ENCODE measurements around the gene C2CD3. TPM values are rescaled to one million over a fixed set of nuclear protein-coding genes. Genes with fewer than 3 reads are reported as not detected.
"Not testable (repeated sequence)": the region's sequence is repeated elsewhere in the genome, so short reads cannot be mapped to it uniquely, and the experiment has no call there.

Gene C2CD3
- polyA plus RNA-seq, 4 donors = 3.8 to 11.0 (median 7.3) TPM

- FAIRE-seq (no peak), DNase-seq (no peak)
- Histone ChIP-seq H3K9me3 (ENCODE audit: control insufficient read depth in 2 of 2, insufficient read depth in 1 of 2, low read depth in 1 of 2, low read length in 1 of 2) (no peaks in the 10 kb centered on the region), H3K4me3 (ENCODE audit: low read depth in 1 of 3, low read length in 3 of 3) (no peak overlapping the region), H3K27ac (ENCODE audit: low read depth in 1 of 3, low read length in 2 of 3) (no peak overlapping the region), H3K27me3 (ENCODE audit: control insufficient read depth in 3 of 3, insufficient read depth in 3 of 3, low read length in 3 of 3) (no peaks in the 10 kb centered on the region), H3K36me3 (ENCODE audit: control insufficient read depth in 3 of 3, insufficient read depth in 2 of 3, low read depth in 1 of 3, low read length in 3 of 3) (peaks cover 3 to 16% (median 6%) of the 10 kb centered on the region in 3 donors), H3K4me1 (ENCODE audit: control insufficient read depth in 3 of 3, insufficient read depth in 2 of 3, low read depth in 1 of 3, low read length in 2 of 3) (no peaks in the 10 kb centered on the region)
- 90 to 94% (median 93%) methylated on average over 4 of the region's 4 CpGs for WGBS, 3 donors
Measured at GRCh38 chr11:74094393-74094792, 76.4 kb downstream of the C2CD3 start.

GRCh38 chr11:74092425-74092824 lies 78.4 kb downstream of the C2CD3 start:
- no peak overlapping the region for H3K27ac ChIP-seq (ENCODE audit: low read depth in 1 of 3, low read length in 2 of 3)
- H3K36me3 ChIP-seq (ENCODE audit: control insufficient read depth in 3 of 3, insufficient read depth in 2 of 3, low read depth in 1 of 3, low read length in 3 of 3) = peaks cover 6 to 15% (median 7%) of the 10 kb centered on the region in 3 donors
- H3K4me3 ChIP-seq (ENCODE audit: low read depth in 1 of 3, low read length in 3 of 3) = no peak overlapping the region
- H3K9me3 ChIP-seq (ENCODE audit: control insufficient read depth in 2 of 2, insufficient read depth in 1 of 2, low read depth in 1 of 2, low read length in 1 of 2) = no peaks in the 10 kb centered on the region
- no peak for FAIRE-seq
- no peaks in the 10 kb centered on the region for H3K4me1 ChIP-seq (ENCODE audit: control insufficient read depth in 3 of 3, insufficient read depth in 2 of 3, low read depth in 1 of 3, low read length in 2 of 3)
- 80 to 85% (median 85%) methylated on average over 6 of the region's 6 CpGs for WGBS, 3 donors
- no peaks in the 10 kb centered on the region for H3K27me3 ChIP-seq (ENCODE audit: control insufficient read depth in 3 of 3, insufficient read depth in 3 of 3, low read length in 3 of 3)
- DNase-seq = no peak

- Histone ChIP-seq H3K27me3 (ENCODE audit: control insufficient read depth in 3 of 3, insufficient read depth in 3 of 3, low read length in 3 of 3) (no peaks in the 10 kb centered on the region), H3K4me1 (ENCODE audit: control insufficient read depth in 3 of 3, insufficient read depth in 2 of 3, low read depth in 1 of 3, low read length in 2 of 3) (no peaks in the 10 kb centered on the region), H3K36me3 (ENCODE audit: control insufficient read depth in 3 of 3, insufficient read depth in 2 of 3, low read depth in 1 of 3, low read length in 3 of 3) (peaks cover 6 to 16% (median 7%) of the 10 kb centered on the region in 3 donors), H3K9me3 (ENCODE audit: control insufficient read depth in 2 of 2, insufficient read depth in 1 of 2, low read depth in 1 of 2, low read length in 1 of 2) (no peaks in the 10 kb centered on the region), H3K27ac (ENCODE audit: low read depth in 1 of 3, low read length in 2 of 3) (no peak overlapping the region), H3K4me3 (ENCODE audit: low read depth in 1 of 3, low read length in 3 of 3) (no peak overlapping the region)
- FAIRE-seq (no peak), DNase-seq (no peak)
- 79 to 86% (median 83%) methylated on average over 1 of the region's 1 CpG for WGBS, 3 donors
Measured at GRCh38 chr11:74091549-74091948, 79.3 kb downstream of the C2CD3 start.

DNA sequence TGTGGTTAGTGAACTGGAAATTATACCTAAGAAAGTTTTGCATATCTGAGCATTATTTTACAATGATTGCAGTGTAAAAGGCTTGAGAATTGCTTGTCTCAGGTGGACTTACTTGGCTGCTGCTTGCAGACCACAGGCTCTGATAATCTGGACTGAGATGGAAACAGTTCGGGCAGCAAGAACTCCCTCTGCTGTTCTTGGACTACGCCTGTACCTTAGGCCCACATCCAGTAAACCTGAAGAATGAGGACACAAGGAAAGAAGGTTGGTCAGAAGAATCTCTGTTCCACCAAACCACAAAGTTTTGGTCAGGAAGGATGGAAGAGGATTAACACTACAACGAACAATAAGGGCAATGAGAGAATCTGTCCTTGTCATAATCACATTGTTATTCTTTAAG lies 80.1 kb downstream of the C2CD3 start:
- DNase-seq = no peak
- H3K9me3 ChIP-seq (ENCODE audit: control insufficient read depth in 2 of 2, insufficient read depth in 1 of 2, low read depth in 1 of 2, low read length in 1 of 2) = no peaks in the 10 kb centered on the region
- no peak overlapping the region for H3K27ac ChIP-seq (ENCODE audit: low read depth in 1 of 3, low read length in 2 of 3)
- FAIRE-seq = no peak
- no peaks in the 10 kb centered on the region for H3K4me1 ChIP-seq (ENCODE audit: control insufficient read depth in 3 of 3, insufficient read depth in 2 of 3, low read depth in 1 of 3, low read length in 2 of 3)
- H3K27me3 ChIP-seq (ENCODE audit: control insufficient read depth in 3 of 3, insufficient read depth in 3 of 3, low read length in 3 of 3) = no peaks in the 10 kb centered on the region
- WGBS, 3 donors = 75 to 84% (median 77%) methylated on average over 3 of the region's 3 CpGs
- peaks cover 6 to 15% (median 7%) of the 10 kb centered on the region in 3 donors for H3K36me3 ChIP-seq (ENCODE audit: control insufficient read depth in 3 of 3, insufficient read depth in 2 of 3, low read depth in 1 of 3, low read length in 3 of 3)
- no peak overlapping the region for H3K4me3 ChIP-seq (ENCODE audit: low read depth in 1 of 3, low read length in 3 of 3)

DNA sequence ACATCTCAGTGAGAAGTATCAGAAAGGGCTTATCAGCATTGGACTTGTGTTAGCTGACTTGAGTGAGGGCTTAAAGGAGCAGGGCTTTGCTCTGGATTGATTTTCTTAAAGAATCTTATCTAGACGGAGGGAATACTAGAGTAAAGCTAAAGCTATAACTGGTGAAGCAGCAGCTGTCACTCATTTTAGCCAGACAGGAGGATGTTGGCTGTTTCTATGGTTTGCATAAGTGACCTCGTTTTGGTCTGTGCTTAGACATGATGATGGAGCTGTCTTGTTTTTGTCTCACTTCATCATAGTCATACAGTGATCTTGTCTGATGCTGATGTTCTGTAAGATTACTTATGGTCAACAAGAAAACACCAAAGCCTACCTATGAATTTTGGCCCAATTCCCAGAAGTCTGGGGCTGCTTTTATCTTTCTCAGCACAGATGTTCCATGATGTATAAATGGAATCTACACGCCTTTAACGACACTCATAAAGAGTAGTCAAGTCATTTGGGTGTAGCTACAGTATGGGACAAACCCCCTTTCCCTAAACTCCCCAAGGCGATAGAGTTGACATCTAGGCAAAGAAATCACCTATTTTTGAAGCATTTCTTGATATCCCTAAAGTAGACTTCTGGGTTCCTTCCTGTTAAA lies 84.4 kb downstream of the C2CD3 start:
- H3K27me3 ChIP-seq (ENCODE audit: control insufficient read depth in 3 of 3, insufficient read depth in 3 of 3, low read length in 3 of 3) = no peaks in the 10 kb centered on the region
- no peak for FAIRE-seq
- WGBS, 3 donors = 71 to 79% (median 76%) methylated on average over 5 of the region's 5 CpGs

DNA sequence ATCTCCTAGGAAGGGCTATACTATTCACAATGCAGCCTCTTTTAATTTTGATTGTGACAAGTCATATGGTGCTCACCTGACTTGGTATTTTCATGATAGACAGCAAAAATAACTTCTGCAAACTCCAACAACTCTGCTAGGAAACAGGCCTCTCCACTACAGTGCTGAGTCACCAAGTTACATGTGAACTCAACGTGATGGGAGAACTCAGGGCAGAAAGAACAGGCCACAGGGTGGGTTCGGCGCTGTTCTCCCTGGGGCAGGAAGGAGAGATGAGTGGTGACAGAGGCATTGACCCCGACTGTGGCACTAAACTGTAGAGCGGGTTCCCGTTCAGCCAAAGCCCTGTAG lies 85.3 kb downstream of the C2CD3 start:
- no peaks in the 10 kb centered on the region for H3K27me3 ChIP-seq (ENCODE audit: control insufficient read depth in 3 of 3, insufficient read depth in 3 of 3, low read length in 3 of 3)
- H3K36me3 ChIP-seq (ENCODE audit: control insufficient read depth in 3 of 3, insufficient read depth in 2 of 3, low read depth in 1 of 3, low read length in 3 of 3) = peaks cover 6 to 21% (median 8%) of the 10 kb centered on the region in 3 donors
- 83 to 92% (median 85%) methylated on average over 6 of the region's 6 CpGs for WGBS, 3 donors
- H3K9me3 ChIP-seq (ENCODE audit: control insufficient read depth in 2 of 2, insufficient read depth in 1 of 2, low read depth in 1 of 2, low read length in 1 of 2) = no peaks in the 10 kb centered on the region
- no peaks in the 10 kb centered on the region for H3K4me1 ChIP-seq (ENCODE audit: control insufficient read depth in 3 of 3, insufficient read depth in 2 of 3, low read depth in 1 of 3, low read length in 2 of 3)
- H3K27ac ChIP-seq (ENCODE audit: low read depth in 1 of 3, low read length in 2 of 3) = no peak overlapping the region
- FAIRE-seq (no peak), DNase-seq (peak in 1 of 2 donors; percentile 5)
- H3K4me3 ChIP-seq (ENCODE audit: low read depth in 1 of 3, low read length in 3 of 3) = no peak overlapping the region

More for the DNA sequence above, 84.4 kb downstream of the C2CD3 start:
- H3K4me1 ChIP-seq (ENCODE audit: control insufficient read depth in 3 of 3, insufficient read depth in 2 of 3, low read depth in 1 of 3, low read length in 2 of 3) = no peaks in the 10 kb centered on the region
- peaks cover 6 to 21% (median 8%) of the 10 kb centered on the region in 3 donors for H3K36me3 ChIP-seq (ENCODE audit: control insufficient read depth in 3 of 3, insufficient read depth in 2 of 3, low read depth in 1 of 3, low read length in 3 of 3)
- no peak overlapping the region for H3K27ac ChIP-seq (ENCODE audit: low read depth in 1 of 3, low read length in 2 of 3)
- H3K4me3 ChIP-seq (ENCODE audit: low read depth in 1 of 3, low read length in 3 of 3) = no peak overlapping the region
- no peak for DNase-seq
- H3K9me3 ChIP-seq (ENCODE audit: control insufficient read depth in 2 of 2, insufficient read depth in 1 of 2, low read depth in 1 of 2, low read length in 1 of 2) = no peaks in the 10 kb centered on the region

GRCh38 chr11:74084796-74085541 lies 85.8 kb downstream of the C2CD3 start:
- DNase-seq (no peak), FAIRE-seq (no peak)
- H3K27me3 ChIP-seq (ENCODE audit: control insufficient read depth in 3 of 3, insufficient read depth in 3 of 3, low read length in 3 of 3) = no peaks in the 10 kb centered on the region
- no peak overlapping the region for H3K27ac ChIP-seq (ENCODE audit: low read depth in 1 of 3, low read length in 2 of 3)
- H3K4me3 ChIP-seq (ENCODE audit: low read depth in 1 of 3, low read length in 3 of 3) = no peak overlapping the region
- peaks cover 6 to 17% (median 8%) of the 10 kb centered on the region in 3 donors for H3K36me3 ChIP-seq (ENCODE audit: control insufficient read depth in 3 of 3, insufficient read depth in 2 of 3, low read depth in 1 of 3, low read length in 3 of 3)
- H3K9me3 ChIP-seq (ENCODE audit: control insufficient read depth in 2 of 2, insufficient read depth in 1 of 2, low read depth in 1 of 2, low read length in 1 of 2) = no peaks in the 10 kb centered on the region
- H3K4me1 ChIP-seq (ENCODE audit: control insufficient read depth in 3 of 3, insufficient read depth in 2 of 3, low read depth in 1 of 3, low read length in 2 of 3) = no peaks in the 10 kb centered on the region
- WGBS, 3 donors = 78 to 89% (median 79%) methylated on average over 2 of the region's 2 CpGs

GRCh38 chr11:74083927-74084326 lies 86.9 kb downstream of the C2CD3 start:
- H3K27me3 ChIP-seq (ENCODE audit: control insufficient read depth in 3 of 3, insufficient read depth in 3 of 3, low read length in 3 of 3); H3K4me1 ChIP-seq (ENCODE audit: control insufficient read depth in 3 of 3, insufficient read depth in 2 of 3, low read depth in 1 of 3, low read length in 2 of 3); H3K4me3 ChIP-seq (ENCODE audit: low read depth in 1 of 3, low read length in 3 of 3); DNase-seq; H3K27ac ChIP-seq (ENCODE audit: low read depth in 1 of 3, low read length in 2 of 3); FAIRE-seq; H3K9me3 ChIP-seq (ENCODE audit: control insufficient read depth in 2 of 2, insufficient read depth in 1 of 2, low read depth in 1 of 2, low read length in 1 of 2): not testable (repeated sequence)
- 96 to 100% (median 100%) methylated on average over 4 of the region's 4 CpGs for WGBS, 3 donors
- peaks cover 4 to 15% (median 8%) of the 10 kb centered on the region in 3 donors for H3K36me3 ChIP-seq (ENCODE audit: control insufficient read depth in 3 of 3, insufficient read depth in 2 of 3, low read depth in 1 of 3, low read length in 3 of 3)

Measured in small intestine (tissue), 7 donors.